HS-5 (cell line): ENCODE data around the gene MPND.
"Not testable (repeated sequence)": the region's sequence is repeated elsewhere in the genome, so short reads cannot be mapped to it uniquely, and the experiment has no call there.

ENCODE experiments used
- DNase-seq: peaks from one replicate; pipeline ENCODE4 v3.0.0-alpha.2; 2012; ENCODE audit warnings: low read depth

MPND gene

DNA sequence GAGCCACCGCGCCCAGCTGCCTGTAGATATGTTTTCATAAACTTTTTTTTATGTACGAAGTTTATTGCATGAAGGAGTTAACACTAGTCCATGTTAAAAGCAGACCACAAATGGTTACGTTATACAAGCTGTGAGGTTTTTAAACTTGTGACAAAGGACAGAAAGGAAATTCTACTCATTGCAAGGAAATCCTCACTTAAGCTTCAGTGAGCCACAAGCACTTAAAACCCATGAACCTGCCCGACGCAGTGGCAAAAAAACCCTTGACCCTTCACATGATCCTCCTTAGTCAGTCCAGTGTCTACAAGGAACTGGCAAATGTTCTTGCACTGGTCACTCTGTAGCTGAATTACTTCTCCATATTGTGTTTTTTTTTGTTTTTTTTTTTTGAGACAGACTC, 4.2 kb downstream of the MPND start:
- no peak for DNase-seq

DNA sequence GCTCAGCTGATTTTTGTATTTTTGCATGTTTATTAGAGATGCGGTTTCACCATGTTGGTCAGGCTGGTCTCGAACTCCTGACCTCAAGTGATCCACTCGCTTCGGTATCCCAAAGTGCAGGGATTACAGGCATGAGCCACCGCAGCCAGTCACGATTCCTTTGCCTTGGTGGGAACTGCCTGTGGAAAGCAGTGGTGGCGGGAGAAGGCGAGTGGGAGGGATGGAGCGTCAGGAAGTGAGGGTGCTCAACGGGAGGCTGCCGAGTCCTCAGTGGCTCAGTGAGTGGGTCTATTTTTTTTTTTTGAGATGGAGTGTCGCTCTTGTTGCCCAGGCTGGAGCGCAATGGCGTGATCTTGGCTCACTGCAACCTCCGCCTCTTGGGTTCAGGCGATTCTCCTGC, 5.9 kb downstream of the MPND start:
- DNase-seq, result not testable (repeated sequence)

DNA sequence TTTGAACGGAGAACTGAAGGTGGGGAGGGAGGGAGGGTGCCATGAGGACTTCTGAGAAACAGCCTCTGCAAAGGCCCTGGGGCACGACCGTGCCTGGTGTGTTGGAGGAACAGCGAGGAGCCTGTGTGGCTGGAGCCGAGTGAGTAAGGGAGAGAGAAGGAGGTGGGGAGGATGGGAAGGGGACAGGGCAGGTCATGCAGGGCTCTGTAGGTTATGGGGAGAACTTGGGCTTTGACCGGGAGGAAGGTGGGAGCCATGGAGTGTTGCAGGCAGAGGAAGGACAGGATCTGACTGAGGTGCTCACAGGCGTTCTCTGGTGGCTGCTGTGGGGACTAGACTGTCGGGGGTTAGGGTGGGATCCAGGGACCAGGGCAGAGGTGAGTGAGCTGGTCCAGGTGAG, 6.7 kb downstream of the MPND start:
- no peak for DNase-seq

DNA sequence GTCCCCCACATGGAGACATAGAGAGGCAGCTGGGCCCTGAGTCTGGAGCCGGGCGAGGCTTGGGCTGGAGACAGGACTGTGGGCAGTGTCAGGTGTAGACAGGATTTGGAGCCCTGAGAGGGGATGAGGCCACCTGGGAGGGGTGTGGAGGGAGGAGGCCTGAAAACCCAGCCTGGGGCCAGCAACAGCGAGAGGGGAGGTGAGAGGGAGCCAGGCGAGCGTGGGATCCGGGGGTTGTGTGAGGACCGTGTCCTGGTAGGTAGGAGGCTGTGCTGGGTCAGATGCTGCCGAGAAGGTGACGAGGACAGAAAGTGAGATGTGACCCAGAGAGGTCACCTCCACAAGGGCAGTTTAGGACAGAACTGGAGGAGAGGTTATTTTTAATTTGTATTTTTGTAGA, 7.4 kb downstream of the MPND start:
- DNase-seq, result no peak

DNA sequence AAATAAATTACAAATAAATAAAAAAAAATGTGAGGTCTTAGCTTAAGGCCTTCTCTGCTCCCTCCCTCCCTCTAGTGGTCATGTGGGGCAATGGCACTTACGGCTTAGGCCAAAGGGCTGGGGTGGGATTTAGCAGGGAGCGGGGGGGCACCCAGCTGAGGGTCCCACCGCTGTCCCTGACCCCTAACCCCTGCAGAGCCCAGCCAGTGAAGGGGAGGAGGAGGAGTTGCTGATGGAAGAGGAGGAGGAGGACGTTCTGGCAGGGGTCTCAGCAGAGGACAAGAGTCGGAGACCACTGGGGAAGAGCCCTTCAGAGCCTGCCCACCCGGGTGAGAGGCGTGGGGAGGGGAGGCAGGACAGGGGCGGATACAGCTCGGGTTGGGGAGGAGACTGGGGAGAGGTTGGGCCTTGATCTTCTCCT, 9.3 kb downstream of the MPND start:
- no peak for DNase-seq

DNA sequence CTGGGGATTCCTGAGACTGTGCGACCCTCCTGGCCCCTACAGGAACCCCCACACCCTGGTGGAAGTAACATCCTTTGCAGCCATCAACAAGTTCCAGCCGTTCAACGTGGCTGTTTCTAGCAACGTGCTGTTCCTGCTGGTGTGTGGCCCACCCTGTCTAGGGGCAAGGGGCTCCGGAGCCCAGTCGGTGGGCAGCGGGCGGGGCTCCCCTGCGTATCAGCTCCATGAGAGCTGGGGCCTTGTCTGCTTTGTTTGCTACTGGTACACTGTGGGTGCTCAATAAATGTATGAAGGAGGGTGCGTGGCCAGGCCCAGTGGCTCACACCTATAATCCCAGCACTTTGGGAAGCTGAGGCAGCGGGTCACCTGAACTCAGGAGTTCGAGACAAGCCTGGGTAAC, 10.9 kb downstream of the MPND start:
- DNase-seq, result no peak

DNA sequence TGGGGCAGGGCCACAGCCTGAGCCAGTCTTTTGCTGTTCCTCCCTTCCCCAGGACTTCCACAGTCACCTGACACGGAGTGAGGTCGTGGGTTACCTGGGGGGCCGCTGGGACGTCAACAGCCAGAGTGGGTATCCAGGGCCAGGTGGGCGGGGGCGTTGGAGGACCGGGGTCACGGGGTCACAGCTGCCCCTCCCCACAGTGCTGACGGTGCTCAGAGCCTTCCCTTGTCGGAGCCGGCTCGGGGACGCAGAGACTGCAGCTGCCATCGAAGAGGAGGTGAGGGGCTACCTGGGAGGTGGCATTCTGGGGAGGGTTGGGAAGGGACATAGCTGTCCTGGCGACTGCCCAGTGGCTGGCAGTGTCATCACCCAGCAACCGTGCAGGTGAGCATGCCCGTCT, 11.5 kb downstream of the MPND start:
- no peak for DNase-seq

DNA sequence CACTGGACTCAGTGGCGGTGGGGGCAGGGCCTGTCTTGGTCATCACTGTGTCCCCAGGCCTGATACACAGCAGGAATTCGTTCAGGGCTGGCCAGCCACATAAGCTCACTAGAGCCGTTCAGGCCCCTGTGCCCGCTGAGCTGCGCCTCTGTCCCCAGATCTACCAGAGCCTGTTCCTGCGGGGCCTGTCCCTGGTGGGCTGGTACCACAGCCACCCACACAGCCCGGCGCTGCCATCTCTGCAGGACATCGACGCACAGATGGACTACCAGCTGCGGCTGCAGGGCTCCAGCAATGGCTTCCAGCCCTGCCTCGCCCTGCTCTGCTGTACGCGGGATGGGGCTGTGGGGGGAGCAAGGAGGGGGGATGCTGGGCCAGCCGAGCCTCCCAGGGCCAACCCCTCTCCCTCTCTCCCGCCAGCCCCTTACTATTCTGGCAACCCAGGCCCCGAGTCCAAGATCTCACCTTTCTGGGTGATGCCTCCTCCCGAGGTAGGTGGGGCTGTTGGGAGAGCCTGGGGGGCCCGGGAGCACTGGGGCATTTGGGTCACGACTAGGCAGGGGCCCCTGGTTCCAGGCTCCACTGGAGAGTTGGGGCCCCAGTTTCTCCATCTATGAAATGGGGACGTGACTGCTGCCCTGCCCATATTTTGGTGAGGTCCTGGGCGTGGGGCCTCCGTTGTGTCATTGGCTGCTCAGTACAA, 13.9 kb downstream of the MPND start:
- no peak for DNase-seq

DNA sequence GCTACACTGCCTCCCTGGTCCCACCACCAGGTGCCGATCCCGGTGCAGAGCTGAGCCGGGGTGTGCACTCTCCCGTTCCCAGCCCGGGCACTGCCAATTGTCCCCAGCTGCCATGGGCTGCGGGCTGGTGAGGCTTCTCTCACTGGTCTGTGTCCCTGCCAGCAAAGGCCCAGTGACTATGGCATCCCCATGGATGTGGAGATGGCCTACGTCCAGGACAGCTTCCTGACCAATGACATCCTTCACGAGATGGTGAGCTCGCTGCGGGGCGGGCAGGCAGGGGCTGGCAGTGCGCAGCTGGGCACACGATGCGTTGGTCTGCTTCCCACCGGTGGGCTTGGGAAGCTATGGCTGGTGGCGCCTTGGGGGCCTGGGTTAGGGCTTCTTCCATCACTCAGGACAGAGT, 14.6 kb downstream of the MPND start:
- no peak for DNase-seq

DNA sequence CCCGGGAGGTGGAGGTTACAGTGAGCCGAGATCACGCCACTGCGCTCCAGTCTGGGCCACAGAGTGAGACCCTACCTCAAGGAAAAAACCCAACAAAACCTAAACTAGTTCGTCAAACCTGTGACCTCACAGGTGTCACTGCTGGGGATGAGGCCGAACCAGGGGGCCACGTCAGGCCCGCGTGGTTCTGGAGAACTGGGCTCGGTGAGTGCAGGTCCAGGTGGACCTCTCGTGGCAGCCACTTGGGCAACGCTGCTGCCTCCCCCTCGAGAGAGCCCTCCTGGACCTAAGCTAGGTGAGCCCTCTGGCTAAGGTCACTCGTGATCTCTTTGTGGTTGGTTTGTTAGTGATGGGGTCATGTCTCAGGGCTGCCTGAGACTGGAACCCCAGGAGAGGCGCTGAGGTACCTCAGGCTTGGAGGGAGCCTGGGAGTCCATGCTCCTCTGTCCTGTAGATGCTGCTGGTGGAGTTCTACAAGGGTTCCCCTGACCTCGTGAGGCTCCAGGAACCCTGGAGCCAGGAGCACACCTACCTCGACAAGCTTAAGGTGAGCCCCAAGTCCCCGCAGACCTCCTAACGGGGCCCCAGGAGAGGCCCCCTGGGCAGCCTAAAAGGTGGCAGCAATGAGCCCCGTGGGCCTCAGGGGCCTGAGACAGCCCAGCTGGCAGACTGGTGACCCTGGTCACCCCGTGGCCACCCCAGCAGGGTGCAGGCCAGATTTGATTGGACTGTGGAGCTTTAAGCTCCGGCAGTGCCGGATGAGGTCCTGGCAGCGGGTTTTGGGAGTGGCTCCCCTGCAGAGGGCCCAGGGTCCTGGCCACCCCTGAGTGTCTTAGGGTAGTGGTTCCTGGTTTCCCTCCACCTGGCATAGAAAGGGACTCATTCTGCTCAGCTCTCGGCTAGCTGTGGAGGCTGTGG, 15.6 kb downstream of the MPND start:
- DNase-seq, result no peak

DNA sequence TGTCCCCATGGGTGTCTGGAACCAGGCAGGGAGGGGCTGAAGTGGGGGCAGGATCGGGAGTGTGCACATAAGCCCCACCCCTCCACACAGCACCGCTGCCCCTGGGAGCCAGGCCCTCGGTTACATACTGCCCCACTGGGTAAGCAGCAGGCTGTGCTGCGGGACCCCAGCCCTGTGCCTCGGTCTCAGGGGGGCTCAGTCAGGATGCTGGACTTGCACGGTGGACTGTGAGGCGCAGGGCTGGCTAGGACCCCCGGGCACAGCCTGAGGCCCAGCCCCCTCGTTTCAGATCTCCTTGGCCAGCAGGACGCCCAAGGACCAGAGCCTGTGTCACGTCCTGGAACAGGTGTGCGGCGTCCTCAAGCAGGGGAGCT, 16.3 kb downstream of the MPND start:
- DNase-seq, result no peak

DNA sequence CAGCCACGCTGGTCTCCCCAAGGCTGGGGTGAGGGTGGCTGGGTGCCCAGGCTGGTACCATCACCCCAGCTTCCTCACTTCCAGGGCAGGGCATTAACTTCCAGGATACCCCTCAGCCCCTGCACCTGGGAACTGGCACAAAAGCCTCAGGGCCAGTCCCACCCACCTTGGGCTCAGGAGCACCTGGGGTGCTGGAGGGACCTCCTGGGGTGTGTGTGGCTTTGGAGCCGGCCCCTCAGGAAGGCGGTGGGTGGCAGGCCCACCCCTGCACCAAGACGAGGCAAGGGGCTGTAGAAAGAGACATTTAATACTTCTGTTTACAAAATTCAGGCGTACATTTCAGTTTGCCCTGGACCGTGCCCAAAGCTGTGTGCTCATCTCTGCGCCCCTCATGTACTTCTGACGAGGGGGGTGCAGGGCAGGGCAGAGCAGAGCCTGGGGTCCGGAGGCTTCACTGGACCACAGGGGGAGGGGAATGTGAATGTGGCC, 16.8 kb downstream of the MPND start:
- no peak for DNase-seq

DNA sequence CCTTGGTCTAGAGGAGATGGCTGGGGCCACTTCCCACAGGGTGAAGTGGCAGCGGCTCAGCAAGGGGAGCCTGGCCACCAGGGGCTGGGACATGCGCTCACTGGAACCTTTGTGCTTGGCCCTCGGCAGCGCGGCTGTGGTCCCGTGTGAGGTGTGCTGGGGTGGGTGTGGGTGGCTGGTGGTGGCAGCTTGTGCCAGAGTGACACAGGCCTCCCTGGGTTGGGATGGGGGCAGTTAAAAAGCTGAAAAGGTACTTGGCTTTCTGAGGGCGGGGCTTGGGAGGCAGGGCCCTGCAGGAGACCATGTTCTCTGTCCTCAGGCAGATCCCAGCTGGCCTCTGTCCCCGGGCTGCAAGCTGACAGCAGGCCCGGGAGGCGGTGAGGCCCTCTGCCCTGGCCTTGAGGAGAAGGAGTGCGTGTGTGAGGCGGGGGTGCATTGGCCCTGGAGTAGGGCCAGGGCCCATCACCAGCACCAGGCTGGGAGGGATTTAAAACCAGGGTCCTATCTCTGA, 17.3 kb downstream of the MPND start:
- DNase-seq, result no peak

DNA sequence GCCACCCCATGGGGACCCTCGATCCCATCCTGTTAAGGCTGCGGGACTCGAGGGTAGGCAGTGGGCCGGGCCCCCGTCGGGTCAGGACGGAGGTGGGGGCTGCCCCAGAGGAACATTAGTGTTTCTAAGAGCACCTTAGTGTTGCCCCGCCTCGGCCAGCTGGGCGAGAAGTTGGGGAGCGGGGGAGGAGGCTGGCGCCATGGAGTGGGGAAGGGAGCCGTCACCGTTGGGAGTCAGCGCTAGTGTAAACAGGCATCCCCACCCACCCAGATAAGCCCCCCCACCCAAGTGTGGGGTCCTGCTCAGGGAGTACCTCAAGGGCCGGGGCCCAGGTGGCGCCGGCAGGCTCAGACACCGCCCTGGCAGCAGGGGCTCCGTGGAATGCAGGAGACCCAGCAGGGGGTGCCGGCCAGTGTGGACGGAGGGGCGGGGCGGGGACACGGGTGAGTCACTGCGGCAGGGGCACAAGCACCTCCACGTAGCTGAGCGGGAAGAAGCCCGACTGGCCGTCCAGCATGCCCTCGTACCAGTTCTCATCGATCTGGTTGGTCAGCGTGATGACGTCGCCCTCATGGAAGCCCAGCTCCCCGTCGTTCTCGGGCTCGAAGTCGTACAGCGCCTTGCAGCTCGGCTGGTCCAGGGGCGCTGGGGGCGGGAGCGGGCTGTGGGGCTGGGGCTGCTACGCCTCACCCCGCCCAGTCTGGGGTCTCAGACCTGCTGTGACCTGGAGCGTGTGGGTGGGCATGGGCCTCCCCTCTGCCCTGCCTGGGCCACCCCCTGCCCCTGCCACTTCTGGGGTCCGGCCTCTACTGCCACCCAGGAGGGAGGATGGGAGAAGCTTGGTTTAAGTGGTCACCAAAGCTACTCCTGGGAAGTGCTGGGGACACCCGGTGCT, 18.0 kb downstream of the MPND start:
- DNase-seq, result no peak

DNA sequence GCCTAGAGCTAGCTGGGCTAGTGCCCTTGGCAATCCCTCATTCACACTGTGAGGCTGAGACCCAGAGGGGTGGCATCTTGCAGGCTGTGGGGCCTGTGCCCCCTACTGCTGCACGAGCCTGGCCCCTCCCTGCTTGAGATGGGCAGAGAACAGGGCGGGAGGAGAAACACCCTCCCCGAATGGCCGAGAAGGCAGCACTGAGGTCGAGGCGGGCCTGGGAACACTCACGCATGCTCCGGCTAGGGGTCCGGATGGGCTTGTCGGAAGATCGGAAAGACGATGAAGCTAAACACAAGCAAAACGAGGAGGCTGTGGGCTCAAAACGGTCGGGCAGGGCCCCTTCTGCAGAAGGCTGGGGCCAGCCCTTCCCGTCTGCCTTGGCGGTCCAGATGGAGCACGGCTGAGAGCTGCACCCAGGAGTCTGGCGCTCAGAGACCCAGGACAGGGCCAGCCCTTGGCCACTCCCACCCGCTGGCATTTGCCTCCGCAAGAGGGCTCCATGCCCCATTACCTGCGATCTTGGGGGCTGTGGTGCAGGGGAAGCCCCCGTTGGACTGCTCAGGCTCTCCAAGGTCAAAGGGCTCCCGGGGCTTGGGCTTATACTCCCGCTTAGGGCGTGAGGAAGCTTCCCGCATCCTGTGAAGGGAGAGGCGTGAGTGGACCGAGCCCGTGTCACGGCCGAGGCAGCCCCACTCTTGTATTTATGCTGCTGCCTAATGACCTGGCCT, 18.9 kb downstream of the MPND start:
- DNase-seq, result no peak

DNA sequence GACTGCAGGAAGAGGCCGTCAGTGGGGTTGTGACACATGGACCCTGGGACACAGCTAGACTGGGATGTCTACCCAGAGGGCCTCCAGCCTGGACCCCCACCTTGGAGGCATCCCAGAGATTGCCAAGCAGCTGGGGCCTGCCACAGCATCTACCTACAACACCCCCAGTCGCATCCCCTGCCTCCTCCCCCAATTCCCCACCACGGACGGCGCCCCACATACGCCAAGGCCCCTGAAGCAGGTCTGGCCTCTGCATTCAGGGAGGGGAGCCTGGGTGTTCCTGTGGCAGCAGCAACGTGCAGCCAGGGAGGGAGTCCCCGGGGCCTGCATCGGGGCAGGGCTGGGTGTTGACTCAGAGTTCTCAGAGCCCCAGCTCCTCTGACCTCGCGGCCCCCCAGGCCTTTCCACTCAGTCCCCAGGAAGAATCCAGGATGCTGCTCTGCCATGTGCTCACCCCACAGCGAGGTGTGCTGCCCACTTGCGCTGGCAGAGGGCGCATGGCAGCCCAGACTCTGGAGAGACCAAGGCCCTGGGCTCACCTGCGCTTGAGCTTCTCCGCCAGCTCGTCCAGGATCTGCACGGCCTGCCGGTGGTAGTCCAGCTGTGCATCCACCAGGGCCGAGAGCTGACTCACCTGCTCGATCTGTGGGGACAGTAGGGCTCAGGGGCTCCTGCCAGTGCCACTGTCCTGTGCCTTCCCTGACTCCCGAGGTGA, 19.6 kb downstream of the MPND start:
- DNase-seq, result no peak

DNA sequence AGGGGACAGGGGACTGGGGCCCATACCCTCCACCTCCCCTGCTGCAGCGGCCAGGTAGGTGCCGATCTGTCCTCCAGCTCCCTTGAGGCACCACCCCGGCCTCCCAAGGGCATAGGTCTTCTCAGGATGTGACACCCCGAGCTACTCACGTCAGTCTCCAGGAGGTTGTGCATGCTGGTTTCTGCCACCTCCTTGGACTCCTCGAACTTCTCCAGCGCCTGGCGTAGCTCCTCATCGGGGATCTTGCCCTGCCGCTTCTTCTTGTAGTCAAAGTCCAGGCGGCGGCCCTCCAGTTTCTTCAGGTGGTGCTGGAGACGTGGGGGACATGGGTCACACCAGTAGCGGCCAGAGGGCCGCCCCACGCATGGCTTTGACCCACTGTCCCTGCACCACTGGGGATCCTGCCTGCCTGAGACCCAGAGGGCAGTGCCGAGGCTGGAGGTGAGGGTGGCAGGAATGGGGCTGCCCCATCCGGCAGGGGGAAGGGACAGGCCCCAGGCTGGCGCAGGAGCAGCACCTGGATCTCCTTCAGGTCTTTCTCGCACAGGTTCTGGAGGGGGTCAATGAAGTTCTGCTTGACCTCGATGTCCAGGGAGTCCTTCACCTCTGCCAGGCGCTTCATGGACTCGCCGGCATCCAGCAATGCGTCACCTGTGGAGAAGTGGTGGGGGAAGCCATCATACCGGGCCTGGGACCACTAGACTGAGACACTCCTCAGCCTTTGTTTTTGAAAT, 20.4 kb downstream of the MPND start:
- DNase-seq, result no peak

DNA sequence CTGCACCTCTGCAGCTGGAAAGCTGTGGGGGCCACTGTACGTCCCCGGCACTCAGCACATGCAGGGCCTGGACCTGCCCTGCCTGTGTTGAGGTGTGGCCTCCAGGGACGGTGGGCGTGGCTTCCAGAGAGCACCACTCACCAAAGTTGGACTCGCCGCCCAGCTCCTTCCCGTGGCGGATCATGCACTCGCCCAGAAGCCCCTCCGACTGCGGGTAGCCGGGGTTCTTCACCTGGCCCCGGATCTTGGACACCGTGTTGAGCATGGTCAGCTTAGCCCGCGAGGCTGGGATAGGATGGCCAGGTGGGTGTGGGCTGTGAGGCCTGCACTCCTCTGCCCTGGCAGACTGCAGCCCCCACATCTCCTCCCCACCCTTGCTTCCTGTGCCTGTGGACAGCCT, 22.0 kb downstream of the MPND start:
- DNase-seq, result no peak

DNA sequence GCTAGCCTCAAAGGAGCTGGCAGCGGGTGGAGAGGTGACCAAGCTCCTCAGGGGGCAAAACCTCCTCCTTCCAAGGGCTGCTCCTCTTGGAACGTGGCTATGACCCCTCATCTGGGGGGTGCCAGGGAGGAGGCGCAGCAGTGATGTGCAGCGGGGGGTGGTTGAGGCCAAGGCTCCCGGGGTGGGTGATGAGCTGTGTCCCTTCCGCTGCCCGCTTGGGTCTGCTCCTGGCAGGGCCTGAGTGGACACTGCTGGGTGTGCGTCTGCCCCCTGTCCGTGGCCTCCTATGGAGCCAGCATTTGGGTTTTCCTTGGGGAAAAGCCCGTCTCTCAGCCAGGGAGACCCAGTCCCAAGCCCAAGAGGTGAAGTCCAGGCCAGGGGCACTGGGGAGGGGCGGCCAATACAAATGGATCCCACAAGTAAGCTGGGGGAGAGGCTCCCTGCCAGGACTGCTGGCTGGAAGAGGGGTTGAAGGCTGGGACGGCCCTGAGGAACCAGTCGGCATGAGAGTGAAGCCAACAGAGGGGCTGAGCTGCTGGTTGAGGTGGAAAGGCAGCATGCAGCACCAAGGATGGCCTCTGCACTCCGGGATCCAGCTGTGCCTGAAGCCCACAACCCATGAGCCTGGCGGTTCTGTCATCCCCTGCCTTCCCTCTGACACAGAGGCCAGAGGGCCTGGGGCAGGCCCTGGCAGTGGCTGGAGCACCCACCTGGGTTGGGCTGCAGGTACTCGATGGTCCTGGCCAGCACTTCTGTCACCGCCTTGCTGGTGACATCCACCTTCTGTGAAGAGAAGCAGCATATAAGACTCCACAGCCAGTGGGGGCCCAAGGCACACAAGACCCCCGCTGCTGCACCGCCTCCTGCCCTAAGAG, 22.7 kb downstream of the MPND start:
- DNase-seq, result no peak
